GM21723 (cell line): ENCODE results near the gene DMD.

Experiments
- ATAC-seq: cut with Tn5 transposase; IDR thresholded peaks from one replicate; pipeline ENCODE4 v1.9.1; 2021; ENCODE audit warnings: mild to moderate bottlenecking, moderate library complexity; ENCODE audit not compliant: unreplicated experiment

Gene DMD

DNA sequence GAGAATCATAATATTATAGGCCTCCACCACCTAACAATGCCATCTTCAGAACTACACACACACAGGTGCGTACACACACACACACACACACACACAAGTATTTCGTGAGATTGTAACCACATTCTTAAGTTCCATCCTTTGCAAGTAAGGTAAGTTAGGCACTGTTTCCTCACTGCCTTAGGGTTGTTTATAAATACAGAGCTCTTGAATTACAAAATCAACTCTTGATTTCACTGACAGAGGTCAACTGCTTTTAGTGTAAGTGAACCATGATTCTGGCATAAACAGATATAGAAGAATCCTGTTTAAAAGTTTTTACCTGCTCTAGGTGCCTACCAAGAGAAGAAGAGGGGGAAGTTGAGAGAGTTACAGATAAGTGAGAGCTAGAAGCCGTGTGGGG is 166.1 kb downstream of the DMD start:
- no peak for ATAC-seq

DNA sequence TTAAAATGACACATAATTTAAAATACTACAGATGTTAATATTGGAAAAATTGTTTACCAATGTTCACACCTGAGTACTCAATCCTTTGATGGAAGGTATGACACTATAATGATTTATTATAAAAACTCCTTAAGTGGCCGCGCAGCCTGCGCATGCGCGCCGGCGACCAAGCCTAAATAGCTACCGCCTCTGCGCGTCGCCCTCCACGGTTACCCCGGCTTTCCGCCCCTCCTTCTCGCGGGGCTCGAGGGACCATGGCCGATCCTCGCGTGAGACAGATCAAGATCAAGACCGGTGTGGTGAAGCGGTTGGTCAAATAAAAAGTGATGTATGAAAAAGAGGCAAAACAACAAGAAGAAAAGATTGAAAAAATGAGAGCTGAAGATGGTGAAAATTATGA is 170.2 kb downstream of the DMD start:
- no peak for ATAC-seq

DNA sequence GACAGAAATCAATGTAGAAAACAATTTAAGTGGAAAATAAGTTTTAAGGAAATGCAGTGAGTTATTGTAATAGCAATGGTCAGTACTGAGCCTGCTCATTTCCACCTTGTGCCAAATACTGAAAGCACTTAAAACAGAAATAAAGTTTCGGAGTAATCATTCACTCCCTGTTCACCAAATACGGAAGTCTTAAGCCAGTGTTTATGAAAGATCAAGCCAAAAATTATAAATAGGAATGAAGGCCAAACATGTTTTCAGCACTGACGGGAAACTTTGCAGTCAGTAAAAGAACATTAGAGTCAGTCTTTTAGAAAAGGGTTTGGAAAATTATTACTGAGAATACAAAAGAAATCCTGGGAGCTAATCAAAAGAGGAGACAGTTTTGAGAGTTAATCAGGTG is 178.6 kb downstream of the DMD start:
- ATAC-seq: no peak

DNA sequence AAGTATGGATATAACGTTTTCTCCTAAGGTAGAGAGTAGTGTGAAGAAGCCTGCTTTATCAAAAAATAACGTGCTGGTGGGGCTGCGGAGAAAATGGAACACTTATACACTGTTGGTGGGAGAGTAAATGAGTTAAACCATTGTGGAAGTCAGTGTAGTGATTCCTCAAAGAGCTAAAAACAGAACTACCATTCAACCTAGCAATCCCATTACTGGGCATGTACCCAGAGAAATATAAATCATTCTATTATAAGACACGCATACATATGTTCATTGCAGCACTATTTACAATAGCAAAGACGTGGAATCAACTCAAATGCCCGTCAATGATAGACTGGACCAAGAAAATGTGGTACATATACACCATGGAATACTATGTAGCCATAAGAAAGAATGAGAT is 196.4 kb downstream of the DMD start:
- ATAC-seq: no peak

DNA sequence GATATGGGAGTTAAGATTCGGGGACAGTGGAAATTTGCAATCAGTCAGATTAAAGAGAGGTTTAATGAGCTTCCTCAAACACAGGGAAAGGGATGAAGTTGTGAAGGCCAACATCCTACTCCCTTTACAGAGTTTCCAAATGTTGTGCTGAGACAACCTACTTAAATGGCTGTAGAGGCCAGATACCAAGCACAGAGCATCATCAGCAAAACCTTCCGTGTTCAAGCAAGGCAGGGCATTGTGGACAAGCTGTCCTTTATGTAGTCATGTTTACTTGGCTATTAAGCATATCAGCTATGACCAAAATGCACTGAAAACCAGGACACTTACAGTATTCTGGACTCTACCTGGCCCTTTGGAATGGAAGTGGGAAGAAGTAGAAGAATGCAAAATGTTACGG is 197.3 kb downstream of the DMD start:
- no peak for ATAC-seq

DNA sequence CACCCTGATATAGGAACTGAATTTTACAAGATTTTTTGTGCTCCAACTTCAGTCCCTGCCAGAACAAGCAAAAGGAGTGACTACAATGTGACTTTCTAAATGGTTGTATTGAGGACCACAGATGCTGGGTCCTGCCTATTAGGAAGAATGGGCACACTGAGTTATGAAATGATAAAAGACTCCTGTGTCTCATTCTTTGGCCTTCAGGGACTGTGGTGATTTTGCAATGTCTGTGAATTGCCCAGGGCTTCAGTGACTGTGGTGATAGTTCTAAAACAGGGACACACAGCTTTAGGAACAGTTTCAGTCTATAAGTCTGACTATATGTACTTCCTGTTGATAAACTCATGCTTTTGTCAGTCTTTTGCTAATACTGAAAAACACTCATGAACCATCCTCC is 210.2 kb downstream of the DMD start:
- no peak for ATAC-seq

DNA sequence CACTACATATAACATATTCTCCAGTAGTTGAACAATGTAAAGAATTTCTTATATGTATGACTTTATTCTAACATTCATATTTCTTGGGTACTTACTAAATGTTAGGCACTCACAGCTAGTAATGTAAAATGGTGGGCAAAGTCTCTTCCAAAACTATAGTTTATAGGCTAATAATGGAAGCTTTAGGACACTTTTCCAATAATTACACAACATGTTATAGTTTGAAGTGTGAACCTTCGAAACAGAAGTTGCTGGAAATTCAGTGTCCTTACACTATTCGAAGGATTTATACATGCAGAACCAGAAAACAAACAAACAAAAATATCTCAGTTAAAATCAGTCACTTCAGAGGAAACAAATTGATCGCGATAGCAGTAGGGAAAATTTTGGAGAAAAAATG is 212.6 kb downstream of the DMD start:
- no peak for ATAC-seq

DNA sequence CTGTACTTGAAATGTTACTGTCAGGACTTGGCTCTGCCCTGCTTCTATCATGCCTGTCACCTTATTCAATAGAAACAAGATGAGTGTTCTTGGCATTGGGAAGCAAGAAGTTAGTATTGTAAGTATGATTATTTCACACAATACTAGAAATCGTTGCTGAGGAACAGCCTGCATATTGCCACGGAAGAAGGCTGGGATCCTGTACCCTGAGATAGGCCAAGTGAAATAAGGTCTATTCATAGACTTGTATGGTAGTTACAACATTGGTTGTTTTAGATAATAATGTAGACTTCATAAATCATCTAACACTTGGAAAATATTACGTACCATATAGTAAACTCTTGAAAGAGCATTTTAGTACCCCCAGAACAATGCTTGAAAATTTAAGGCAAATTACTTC is 215.9 kb downstream of the DMD start:
- ATAC-seq: no peak

DNA sequence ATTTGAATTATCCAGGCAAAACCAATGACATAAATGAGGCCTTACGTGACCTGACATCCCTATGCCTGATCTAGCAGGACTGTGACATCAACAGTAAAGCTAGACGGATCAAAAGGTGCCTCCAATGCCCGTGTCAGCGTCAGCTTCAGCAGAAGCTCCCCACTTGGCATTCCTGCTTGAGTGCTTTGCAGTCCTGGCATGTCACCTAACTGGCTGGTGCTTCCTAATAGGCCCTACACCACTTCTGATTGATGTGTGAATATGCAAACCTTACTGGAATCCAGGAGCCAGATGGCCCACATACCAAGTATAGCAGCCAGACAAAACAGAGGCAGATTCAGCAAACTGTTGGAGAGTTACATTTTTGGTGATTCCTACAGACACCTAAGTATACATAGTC is 224.2 kb downstream of the DMD start:
- ATAC-seq: no peak

DNA sequence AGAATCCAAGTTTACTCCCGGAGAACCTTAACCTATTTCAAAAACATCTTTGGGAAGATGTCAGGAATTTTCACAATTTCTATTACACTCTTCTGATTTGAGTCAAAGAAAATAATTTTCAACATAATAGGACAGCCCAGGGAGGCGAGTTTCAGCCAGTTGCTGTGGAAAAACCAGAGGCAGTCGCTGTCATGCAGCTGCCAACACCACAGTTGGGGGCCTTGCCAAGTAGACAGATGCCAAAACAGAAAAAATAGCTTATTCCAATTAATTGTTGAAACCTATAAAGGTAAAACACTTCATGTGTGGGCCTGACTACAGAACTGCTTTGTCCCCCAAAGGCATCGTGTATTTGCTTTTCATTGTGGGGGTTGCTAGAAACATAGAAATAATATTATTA is 225.8 kb downstream of the DMD start:
- ATAC-seq: no peak

DNA sequence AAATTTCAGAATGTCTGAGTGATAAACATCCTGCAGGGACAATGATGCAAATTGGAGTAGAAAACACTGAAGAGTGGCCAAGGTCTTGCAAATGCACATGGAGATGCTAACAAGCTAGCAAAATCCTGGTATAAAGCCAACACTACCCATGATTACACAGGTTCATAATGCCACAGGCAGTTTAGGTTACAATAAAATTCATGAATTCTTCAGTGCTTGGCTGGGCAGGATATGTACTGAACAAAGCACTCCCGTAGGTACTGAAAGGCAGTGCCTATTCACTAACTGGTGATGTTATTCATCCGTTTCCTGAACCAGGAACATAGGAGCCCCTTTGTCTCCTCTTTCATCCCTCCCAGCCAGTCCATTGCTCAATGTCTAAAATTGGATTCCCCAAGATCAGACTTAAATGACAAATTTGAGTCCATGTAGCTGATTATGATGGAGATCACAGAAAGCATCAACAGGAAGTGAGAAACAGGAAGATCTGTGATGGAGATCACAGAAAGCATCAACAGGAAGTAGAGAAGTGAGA is 244.5 kb downstream of the DMD start:
- no peak for ATAC-seq

DNA sequence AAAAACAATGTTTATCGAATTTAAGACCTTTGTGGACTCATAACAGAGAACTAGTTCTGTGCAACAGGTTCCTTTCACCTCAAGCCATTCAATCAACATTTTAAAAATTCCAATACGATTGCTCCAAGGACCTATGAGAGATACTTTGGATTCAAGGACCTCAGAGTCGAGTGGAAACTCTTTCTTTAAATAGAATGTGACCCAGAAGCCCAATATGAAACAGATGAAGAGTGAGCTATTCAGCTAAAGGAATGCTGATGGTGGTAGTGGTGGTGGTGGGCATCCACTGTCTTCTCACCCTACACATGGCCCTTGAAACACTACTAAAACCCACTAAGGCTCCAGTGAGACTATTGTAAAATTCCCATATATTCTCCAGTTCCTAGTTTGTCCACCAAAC is 257.2 kb downstream of the DMD start:
- no peak for ATAC-seq

DNA sequence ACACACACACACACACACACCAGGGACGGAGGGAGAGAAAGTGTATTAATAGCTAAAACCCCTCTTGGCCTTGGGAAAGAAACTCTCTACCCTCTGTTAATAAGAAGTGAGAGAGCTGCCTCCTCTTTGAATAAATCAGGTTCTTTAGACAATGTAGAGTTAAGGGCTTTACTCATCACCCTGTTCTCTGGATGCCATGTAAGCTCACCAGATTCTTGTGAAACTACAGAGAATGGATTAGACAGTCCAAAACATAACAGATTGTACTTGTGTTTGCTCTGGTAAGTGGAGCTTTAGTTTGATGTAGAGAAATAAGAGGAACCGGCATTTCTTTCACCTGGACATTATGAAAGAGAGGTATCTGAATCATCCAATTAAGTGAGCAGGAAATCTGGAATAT is 263.2 kb downstream of the DMD start:
- no peak for ATAC-seq

DNA sequence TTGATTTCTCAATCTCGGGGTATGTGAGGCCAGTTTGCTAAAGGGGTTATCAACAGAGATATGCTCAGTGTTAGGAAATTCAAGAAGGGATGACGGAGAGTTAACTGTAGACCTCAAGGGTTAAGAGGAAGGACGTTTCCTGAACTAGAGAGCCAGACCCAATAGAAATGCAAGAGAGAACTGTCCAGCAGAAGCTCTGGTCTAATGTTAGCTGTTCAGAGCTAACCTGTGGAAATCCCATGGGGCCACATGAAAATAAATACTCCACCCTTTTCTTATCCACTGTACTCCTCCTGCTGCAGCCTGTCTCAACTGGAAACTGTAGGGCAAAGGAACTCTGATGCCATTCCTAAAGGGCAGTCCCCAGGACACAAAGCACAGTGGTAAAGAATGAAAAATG is 274.3 kb downstream of the DMD start:
- ATAC-seq: no peak

DNA sequence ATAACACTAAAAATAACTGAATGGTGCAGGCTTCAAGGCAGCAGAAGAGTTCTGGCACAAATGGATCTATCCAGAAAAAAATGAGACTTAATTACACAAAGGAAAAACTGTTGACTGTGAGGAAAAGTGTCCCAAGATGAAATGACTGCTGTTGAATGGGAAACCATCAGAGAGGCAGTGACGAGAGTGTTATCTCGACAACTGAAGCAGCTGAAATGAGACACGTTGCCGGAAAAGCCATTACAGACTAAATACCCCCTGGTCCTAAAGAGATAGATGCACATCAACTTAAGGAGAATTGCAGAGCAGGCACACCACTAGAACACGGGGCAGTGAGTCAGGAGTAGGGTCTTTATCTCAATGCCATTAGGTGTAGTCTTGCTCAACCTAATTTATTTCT is 277.8 kb downstream of the DMD start:
- no peak for ATAC-seq

DNA sequence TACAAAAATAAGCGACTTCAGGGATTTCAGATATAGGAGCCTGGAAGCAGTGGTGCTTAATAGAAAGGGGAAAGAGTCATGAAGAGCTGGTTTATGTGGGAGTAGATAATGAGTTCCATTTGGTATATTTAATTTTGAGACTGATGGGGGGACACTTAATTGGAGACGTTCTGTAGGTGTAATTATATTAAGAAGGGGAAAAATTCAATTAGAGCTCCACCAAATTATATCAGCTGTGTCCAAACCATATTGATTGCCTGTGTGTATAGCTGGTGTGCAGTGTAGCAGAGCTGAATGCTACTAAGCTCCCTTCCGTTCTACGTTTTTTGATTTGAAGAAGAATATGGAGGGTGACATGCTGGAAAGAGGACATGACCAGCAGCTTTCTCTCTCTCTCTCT is 282.3 kb downstream of the DMD start:
- no peak for ATAC-seq

DNA sequence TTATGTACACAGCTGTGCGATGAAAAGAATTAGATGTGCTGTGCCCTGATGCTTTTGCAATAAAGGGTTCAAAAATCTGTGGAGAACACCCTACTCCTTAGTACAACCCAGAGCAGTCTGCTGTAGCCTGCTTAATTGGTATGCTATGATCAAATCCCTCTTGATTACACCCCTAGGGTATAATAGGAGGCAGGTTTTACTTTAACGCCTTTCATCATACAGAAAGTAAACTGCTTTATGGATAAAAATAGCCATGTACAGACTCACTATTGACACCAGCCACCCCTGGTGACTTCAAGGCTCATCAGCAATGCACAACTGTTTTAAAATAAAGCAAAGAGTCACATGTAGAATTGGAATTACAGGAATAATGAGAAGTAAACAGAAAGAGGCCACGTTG is 315.3 kb downstream of the DMD start:
- no peak for ATAC-seq

DNA sequence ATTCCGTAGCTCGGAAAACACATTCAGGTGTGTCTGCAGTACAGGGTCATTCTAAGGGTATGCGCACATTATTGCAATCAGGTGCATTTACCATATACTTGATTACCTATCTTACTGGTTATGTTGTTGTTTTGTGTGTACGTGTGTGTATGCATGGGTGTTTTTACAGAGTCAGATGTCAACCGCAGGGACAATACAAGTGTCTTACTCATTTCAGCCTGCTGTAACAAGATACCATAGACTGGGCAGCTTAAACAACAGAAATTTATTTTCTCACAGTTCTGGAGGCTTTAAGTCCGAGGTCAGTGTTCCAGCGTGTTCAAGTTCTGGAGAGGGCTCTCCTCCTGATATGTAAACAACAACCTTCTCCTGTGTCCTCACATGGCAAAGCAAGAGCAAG is 316.7 kb downstream of the DMD start:
- no peak for ATAC-seq

DNA sequence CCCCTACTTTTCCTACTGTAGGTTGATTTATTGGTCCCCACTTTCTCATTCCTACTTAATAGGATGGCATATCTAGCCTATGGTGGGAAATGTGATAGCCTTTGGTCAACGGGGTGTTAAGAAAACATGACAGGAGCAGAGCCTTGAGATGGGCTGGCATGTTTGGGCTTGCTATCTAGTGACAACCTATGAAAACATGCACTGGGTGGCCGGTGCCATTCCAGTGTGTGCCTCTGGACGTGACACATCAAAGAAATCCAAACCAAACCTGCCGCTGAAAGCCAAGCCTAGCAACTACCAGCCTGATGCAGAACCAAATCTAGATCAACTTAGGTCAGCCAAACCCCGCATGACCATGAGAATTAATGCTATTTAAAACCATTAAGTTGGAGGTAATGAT is 317.6 kb downstream of the DMD start:
- no peak for ATAC-seq

DNA sequence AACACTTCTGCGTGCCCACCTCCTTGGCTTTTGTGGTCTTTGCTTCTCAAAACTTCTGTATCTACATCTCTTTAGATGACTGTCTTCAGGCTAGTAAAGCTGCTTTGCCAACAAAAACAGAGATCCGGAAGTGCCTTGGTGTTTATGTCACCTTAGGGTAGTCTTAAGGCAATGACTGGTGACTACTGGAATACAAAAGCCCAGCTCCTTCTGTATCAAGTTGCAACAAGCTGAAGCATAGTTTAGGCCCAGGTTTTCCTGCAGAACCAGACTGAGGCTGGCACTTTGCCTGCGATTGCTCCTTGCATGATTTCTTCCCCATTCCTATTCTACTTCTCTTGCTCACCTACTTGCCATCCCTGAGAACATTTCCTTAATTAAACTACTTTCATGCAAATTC is 333.8 kb downstream of the DMD start:
- ATAC-seq: no peak

DNA sequence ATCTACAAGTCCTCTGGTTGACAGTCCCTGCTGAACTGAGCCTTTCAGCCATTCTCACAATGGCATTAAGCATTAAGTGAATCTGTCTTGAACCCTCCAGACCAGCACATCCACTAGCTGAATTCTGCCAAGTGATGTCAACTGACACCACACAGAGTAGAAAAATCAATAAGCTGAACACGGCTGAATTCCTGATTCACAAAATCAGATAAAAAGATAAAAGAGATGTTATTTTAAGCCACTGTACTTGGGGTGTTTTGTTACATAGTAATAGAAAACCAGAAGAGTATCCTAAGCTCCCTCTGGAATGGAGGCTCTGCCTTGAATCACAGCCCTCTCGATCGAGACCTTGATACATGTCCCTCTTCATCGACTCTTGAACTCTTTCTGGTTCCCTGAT is 336.5 kb downstream of the DMD start:
- ATAC-seq: no peak

DNA sequence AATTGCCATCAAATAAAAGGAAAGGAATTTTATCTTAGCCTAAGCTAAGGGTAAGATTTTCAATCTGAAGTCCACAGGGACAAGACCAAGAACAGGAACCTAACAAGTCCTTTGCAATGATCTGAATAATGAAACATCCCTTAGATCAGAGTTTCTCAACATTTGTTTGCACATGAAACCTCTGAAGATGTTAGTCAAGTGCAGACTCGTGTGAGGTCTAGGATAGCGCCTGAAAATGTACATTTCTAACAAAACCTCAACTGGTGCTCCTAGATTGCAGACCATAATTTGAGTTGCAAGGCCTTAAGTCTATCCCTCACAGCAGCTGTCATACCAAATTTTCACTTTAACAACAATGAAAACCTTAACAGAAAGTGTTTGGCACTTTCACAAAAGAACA is 337.6 kb downstream of the DMD start:
- ATAC-seq: no peak

DNA sequence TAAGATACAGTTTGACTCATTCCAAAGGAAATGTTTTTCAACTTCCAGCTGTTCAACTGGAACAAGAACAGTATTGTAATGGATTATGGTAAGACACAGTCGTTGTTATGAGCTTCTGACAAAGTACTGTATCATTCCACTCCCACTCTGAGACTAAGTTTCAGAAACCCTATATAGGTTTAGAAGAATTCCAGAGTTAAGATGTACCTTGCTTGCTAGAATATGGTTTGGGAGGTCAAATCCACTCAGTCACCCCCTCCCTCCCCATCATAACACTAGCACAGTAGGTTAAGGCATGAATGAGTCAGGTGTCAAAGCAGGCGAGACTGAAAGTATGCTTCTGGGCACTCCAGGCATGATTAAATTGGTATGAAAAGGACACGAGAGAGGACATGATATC is 339.7 kb downstream of the DMD start:
- ATAC-seq: no peak

DNA sequence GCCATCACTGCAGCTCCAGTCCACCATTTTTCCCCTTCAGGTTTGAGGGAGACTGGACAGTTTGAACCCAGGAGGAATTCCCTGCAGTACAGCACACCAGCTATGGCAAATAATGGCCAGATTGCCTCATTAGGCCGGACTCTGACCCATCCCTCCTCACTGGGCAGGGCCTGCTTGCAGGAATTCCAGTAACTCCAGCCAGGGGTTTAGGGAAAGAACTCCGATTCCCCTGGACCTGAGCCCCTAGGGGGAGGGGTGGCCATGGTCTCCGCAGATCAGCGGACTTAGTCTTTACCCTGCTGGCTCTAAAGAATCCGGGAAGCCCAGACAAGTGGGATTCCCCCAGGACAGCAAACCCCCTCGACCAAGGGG is 342.8 kb downstream of the DMD start:
- no peak for ATAC-seq
